ENCODE results near the gene FITM1. TPM values are rescaled to one million over a fixed set of nuclear protein-coding genes. Genes with fewer than 3 reads are reported as not detected.

FITM1 gene
- total RNA-seq, 1 donor from 2014 or later = 0.59 TPM

DNA sequence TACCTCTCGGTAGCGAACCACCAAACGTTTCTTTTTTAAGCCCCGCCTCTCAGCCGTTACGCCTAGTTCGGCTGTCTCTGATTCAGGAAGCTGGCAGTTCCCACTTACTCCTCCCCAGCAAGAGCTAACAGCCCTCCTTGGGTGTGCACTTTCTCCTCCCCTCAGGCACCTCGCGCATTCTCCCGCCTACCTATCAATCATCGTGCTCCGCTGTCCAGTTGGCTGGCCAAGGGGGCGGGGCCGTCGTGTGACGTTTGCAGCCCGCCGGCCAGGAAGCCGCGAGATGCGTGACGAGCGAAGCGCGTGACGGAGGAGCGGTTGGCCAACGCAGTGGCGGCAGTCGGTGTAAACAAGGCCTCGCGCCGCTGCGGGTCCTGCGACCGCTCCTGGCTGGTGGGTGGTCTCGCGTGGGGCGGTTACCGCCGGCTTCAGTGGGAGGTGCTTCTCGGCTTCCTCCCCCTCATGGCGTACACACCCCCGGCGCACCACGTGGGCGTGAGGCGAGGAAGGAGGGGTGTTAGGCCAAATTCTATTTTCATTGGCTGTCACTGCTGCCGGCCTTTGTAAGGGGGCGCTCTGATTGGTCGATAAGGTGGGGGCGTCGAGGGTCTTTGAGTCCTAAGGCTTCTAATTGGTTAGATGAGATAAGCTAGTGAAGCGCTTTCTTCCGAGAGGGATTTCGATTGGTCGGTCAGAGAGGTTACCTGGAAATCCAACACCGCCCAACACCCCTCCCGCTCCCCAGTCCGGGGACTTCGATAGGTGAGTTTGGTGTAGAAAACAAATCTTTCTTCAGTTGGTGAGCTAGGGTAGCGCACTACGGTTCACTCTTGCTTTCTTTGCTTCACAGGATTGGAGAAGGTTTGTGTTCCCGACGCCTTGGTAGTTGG lies 15.7 kb upstream of the FITM1 start, which contains the start of the genes DCAF11 and NRL:
DCAF11 (plus strand) TSS at position 246 of the 890 bp plus-strand sequence. CDS start 818 bp downstream, outside the sequence.
NRL (minus strand) TSS at position 418 of the 890 bp plus-strand sequence. CDS start 32,101 bp downstream, outside the sequence.
- Mint-ChIP-seq H3K4me3 (ENCODE audit: unreplicated experiment) (peak within 1 kb of the TSS; percentile 95), H3K27me3 (ENCODE audit: unreplicated experiment) (peaks cover 10% of the 10 kb centered on the region), H3K9me3 (ENCODE audit: unreplicated experiment) (no peaks in the 10 kb centered on the region), H3K4me1 (ENCODE audit: unreplicated experiment) (peaks cover 20% of the 10 kb centered on the region), H3K27ac (ENCODE audit: unreplicated experiment) (peak within 1 kb of the TSS; percentile 97), H3K36me3 (ENCODE audit: low read depth, unreplicated experiment) (peaks cover 19% of the 10 kb centered on the region)
- TF ChIP-seq CTCF (IDR thresholded peaks at IDR 0.05; ENCODE audit: unreplicated experiment) = no peak
- DNase-seq (ENCODE audit: low spot score) = peak; percentile 97

- TF ChIP-seq CTCF (IDR thresholded peaks at IDR 0.05; ENCODE audit: unreplicated experiment) = no peak
- Mint-ChIP-seq H3K36me3 (ENCODE audit: low read depth, unreplicated experiment) (peaks cover 19% of the 10 kb centered on the region), H3K4me1 (ENCODE audit: unreplicated experiment) (peaks cover 20% of the 10 kb centered on the region), H3K27me3 (ENCODE audit: unreplicated experiment) (peaks cover 10% of the 10 kb centered on the region), H3K9me3 (ENCODE audit: unreplicated experiment) (no peaks in the 10 kb centered on the region), H3K27ac (ENCODE audit: unreplicated experiment) (peak overlapping the region; percentile 97), H3K4me3 (ENCODE audit: unreplicated experiment) (peak overlapping the region; percentile 95)
- DNase-seq (ENCODE audit: low spot score) = peak; percentile 9
These were observed 14.9 kb upstream of the FITM1 start for GRCh38 chr14:24115422-24116127.

GRCh38 chr14:24116128-24116814 lies 14.2 kb upstream of the FITM1 start:
- H3K4me1 Mint-ChIP-seq (ENCODE audit: unreplicated experiment) = peaks cover 20% of the 10 kb centered on the region
- TF ChIP-seq CTCF (IDR thresholded peaks at IDR 0.05; ENCODE audit: unreplicated experiment) = no peak
- no peak for DNase-seq (ENCODE audit: low spot score)
- H3K9me3 Mint-ChIP-seq (ENCODE audit: unreplicated experiment) = no peaks in the 10 kb centered on the region
- peaks cover 10% of the 10 kb centered on the region for H3K27me3 Mint-ChIP-seq (ENCODE audit: unreplicated experiment)
- peaks cover 21% of the 10 kb centered on the region for H3K36me3 Mint-ChIP-seq (ENCODE audit: low read depth, unreplicated experiment)
- peak overlapping the region; percentile 95 for H3K4me3 Mint-ChIP-seq (ENCODE audit: unreplicated experiment)
- no peak overlapping the region for H3K27ac Mint-ChIP-seq (ENCODE audit: unreplicated experiment)

- Mint-ChIP-seq H3K36me3 (ENCODE audit: low read depth, unreplicated experiment) (peaks cover 27% of the 10 kb centered on the region), H3K9me3 (ENCODE audit: unreplicated experiment) (no peaks in the 10 kb centered on the region), H3K4me1 (ENCODE audit: unreplicated experiment) (peaks cover 20% of the 10 kb centered on the region), H3K27ac (ENCODE audit: unreplicated experiment) (no peak overlapping the region), H3K27me3 (ENCODE audit: unreplicated experiment) (peaks cover 10% of the 10 kb centered on the region), H3K4me3 (ENCODE audit: unreplicated experiment) (no peak overlapping the region)
- no peak for DNase-seq (ENCODE audit: low spot score)
- no peak for TF ChIP-seq CTCF (IDR thresholded peaks at IDR 0.05; ENCODE audit: unreplicated experiment)
These were observed 13.3 kb upstream of the FITM1 start for GRCh38 chr14:24117179-24117578.

Data from endothelial cell (in vitro differentiated cells).